ELF-1 (cell line): ENCODE results near the gene FSTL4.

Experiments used
- DNase-seq: peaks from one replicate; pipeline ENCODE4 v3.0.0-alpha.2; 2016; ENCODE audit warnings: low read depth, low spot score

The FSTL4 gene

DNA sequence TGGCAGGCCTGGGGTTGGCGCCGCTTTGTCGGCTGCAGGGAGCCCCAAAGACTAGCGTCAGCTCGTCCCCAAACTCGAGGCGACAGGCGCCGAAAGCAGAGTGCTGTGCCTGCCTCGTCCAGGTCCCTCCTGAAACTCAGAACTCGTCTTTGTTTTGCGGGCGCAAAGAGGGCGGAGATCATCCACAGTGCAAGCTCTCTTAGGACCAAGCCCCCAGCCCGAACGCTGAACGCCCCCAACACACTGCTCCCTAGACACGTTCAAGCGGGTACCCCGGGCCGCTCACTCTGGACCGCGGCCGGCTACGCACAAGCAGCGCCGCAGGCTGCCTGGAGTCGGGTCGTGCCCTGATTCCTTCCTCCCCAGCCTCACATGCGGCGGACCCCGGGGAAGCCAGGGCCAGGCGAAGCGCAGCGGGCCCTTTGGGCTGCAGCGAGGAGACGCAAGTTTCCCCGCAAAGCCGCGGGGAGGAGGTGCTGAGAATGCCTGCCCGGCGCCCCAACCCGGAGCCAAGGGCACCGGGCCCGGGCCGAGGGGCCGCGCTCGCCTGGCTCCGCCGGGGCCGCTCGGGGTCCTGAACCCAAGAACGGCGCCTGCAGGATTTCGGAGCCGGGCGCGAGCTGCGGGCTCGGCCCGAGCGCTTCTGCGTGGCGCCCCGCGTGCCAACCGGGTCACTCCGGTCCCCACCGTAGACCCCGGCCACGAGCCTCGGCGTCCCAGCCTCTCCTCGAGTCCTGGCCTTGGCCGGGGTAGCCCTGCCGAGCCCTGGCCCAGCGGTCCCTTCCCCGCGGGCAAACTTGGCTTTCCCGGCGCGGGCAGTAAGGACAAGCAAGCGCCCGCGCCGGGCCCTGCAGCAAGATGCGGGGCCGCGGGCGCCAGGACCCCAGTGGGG, 738 bp downstream of the FSTL4 start:
- DNase-seq, result peak; percentile 24

DNA sequence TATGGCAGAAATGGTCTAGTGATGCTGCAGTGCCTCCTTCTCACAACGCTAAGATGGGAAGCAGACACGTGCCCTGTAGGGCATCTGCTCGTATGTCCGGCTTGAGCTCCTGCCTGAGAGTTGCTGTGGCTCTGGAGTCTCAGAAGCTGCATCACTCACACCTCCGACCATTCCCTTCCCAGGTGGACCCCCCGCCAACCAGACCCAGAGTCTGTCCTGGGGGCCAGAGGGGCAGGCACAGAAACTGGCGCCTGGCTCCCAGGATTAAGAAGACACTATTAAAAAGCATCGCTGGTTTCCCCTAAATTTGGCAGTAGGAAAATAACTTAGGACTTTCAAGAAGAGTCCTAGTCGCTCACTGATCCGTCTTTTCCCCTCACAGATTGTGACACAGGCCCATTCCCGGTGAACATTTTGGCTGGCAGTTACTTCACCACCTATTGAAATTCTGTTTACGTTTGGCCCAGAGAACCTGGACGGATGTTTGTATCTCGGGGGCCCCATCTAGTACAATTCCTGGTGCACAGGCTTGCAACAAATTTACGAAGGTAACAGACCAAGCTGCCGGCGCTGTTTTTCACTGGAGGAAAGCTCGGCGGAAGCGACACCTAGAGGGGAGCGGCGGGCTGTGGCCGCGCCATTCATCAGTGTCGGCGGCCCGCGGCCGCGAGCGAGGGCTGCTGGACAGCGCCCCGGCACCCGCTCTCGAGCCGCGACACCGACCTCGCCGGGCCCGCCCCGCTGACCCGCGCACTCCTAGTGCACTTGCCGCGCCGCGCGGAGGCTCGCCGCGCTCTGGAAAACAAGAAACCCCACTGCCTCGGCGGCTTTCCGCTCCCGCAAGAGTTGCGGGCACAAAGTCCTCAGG, 1.6 kb downstream of the FSTL4 start:
- peak; percentile 86 for DNase-seq

DNA sequence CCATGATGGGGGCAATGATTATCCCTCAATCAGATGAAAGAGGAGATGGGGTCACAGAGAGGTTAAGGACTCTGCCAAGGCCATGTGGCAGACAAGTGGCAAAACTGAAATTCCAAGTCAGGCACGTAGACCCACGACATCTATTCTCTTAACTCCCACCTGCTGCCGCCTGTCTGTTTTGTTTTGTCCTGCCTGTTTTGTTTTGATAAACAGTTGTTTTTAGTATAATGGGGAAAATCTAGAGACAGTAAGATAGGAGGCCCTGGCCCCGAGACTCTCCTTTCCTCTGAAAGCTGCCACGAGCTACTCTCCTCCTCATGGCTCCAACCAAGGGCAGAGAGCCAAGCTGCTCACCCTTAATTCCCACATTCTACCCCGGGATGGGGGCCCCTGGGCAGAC, 4.9 kb downstream of the FSTL4 start:
- DNase-seq, result no peak

DNA sequence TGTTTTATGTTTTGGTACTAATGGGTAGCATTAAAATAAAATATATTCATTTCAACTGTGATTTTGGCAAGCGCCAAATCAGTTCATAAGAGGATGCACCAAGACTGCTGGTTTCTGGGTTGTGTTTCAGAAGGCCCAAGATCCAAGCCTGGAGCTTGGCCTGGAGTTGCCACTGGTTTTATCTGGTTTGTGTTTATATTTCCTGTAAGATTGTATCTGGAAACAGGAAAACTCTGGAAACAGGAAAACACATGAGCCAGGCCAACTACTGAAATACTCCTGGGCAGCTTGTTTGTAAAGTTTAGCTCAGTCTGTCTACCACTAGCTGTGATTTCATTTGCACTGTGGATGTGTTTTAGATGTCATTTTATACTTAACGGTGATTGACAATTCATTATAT, 5.5 kb downstream of the FSTL4 start:
- DNase-seq, result no peak

DNA sequence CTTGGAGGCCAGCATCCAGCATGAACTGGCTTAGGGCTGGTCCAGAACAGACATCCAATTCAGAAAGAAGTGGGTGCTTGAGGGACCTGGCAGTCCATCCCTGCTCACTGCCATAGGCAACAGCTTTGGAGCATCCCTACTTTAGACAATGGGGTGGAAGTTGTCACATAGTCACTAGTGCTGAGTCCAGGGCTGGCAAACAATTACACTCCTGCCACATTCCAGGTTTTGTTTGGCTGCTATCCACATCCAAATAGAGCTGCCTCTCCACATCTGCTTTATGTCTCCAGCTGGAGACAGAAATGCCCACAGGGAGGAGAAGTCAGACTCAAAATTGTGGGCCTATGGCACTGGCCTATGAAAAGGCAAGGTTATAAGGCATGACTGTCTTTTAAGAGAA, 7.0 kb downstream of the FSTL4 start:
- peak; percentile 25 for DNase-seq

DNA sequence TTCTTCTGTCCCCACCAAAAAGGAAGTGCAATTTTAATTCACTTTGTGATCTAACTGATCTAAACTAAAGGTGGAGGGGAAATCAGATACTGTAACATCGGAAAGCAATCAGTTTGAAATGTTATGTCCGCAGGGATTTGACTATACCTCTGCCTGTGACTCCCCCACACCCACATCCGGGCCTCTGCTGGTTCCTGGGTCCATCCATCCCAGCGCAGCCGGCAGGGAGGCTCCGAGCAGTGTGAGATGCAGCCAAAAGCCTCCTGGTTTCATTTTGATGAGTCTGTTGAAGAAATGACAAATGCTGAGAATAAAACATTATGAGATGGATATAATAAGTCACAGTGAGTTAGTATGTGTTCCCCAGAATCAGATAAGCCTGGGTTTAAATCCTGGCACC, 8.6 kb downstream of the FSTL4 start:
- no peak for DNase-seq

DNA sequence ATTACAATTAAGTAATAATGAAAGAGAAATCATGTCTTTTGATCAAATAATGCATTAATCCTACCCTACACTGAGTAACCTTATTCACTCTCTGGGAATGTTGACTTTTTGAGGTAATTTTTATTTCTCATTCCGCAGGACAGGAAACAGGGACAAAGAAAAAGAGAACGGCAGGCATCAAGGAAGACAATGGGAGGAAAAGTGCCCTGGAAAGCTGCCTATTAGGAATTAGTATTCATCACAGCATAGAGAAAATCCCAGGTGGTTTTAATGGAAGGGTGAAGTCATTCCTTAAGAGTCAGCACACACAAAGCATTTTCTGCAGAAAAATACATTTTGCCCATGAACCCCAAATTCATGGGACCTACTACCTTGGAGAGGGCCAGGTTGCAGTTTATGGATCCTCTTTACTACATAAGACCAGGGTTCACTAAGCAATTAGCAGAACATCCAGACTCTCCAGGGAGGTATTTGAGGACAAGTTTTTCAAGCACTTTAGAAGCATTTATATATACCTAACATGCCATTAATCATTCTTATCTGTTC, 9.4 kb downstream of the FSTL4 start:
- DNase-seq, result no peak

DNA sequence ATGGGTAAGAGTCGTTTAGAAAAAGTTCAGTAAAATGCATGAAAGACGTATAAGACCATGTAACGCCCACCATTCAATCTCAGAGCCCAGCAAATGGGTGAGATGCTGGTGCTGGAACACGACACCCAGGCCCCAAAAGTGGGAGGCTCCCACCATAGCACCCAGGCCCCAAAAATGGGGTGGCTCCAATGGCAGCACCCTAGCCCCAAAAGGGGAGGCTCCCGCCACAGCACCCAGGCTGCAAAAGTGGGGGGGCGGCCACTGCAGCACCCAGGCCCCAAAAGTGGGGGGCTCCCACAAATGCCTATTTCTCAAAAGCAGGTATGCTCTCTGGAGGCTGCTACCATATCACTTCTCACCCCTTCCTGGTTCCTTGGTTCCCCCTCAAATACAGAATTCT, 12.7 kb downstream of the FSTL4 start:
- no peak for DNase-seq

DNA sequence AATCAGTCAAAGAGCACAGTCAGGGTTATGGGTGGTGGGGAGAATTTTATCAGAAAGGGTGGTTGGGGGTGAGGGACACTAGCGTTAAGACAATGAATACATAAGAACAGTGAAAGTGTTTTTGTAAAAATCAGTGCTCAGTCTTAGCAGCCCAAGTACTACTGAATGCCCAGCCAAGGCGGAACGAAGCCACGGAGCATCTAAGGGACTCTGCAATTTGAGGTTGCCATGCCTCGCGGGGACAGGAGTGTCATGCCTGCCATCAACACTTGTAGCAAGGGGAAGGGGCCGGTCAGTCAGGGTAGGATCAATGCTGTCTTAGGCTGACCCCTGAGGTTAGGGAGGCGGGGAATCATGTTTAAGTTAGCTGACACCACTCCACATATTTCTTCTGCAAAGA, 13.3 kb downstream of the FSTL4 start:
- DNase-seq, result no peak

DNA sequence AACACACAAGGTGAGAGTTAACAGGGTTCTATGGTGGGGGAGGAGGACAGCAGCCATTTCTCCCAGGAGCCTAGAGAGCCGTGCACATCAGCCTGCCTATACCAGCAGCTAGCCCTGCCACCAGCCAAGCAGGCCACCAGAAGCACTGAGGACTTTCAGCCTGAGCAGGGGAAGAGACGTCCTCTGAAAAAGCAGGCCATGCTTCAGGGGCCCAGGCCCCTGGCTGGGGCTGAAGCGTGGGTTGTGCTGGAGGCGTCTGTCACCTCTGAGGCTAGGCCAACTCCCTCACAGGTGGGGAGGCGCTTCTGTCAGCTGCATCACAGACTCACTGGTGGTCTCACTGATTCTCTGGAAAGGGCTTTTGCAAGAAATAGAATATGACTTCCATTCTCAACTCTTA, 16.3 kb downstream of the FSTL4 start:
- DNase-seq, result no peak

DNA sequence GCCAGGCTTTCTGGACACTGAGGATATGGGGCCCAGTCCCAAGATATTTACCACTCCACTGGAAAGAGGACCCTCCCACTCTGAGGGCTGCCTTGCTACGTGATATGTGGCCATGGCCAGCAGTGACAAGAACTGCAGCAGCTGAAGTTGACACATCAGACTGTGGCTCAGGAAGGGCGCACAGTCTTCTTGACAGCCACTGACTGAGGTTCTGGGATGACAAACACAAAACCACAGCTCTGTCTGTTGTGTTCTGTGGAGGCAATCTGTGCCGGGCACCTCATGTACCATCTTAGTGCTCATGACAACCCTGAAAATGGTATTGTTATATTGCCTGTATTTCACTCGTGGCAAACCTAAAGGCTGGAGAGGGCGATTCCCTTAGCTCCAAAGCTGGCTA, 16.9 kb downstream of the FSTL4 start:
- no peak for DNase-seq

DNA sequence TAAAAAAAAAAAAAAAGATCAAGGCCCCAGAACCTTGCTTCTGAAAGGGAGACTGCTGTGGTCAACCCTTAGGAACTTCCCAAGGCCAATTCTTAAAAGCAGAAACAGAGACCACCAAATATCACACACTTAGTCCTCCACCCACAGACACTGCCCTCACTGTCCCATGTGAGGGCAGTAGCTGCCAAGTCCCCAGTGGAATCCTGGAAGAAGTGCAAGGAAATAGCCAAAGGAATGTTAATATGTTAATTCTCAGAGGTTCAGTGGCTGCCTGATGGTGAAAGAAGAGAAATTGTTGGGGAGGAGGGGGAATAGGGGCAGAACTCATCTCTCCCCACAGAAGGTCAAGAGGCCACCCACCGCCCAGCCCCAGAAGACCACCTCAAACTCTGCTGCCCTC, 23.1 kb downstream of the FSTL4 start:
- no peak for DNase-seq

DNA sequence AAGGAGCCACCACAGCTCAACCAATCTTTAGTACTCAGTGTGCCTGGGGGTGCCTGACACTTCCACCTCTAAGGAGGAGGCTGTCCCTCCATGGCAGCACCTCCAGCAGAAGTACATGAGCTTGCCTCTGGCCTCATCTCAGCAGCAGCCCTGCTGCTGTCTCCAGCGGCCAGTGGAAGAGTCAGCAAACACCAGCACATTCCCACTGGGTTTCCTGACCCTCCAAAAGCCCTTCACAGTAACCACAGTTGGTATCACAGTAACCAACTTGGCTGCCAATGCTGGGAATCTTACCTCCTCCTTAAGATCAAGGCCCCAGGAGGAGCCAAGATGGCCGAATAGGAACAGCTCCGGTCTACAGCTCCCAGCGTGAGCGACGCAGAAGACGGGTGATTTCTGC, 29.4 kb downstream of the FSTL4 start:
- DNase-seq, result peak; percentile 33

DNA sequence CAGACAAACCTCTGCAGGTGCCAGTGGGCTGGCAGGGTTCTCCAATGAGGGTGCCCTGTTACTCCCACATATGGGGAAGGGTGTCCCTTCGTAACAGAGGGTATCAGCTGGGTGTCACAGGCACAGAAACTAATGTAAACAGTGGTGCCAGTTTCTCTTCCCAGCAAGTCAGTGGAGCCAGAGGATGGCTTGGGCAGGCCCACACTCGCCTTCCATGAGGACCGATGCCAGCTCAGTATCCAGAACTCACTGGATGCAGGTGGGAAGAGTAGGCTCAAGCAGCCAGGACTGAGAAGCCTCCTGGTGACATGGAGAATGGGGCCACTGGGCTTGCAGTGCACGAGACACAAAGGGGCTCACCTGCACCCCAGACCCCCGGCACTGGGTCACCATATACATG, 30.4 kb downstream of the FSTL4 start:
- no peak for DNase-seq

DNA sequence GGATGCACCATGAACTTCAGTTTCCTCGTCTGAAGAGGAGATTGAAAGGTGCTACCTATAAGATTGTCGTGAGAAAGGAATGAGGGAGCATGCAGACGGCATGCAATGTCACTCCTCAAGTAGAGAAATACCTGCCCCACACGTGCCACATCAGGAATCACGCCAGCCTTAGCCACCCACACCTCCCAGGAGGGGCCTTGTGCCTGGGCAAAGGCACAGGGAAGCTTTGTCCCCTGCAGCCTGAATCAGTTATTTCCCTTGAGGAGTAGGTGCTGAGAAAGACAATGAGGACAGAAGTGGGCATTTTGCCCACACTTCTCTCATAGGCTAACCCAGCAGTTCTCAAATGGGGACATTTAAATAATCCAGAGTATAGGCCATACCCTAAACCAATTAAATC, 31.0 kb downstream of the FSTL4 start:
- DNase-seq, result no peak

DNA sequence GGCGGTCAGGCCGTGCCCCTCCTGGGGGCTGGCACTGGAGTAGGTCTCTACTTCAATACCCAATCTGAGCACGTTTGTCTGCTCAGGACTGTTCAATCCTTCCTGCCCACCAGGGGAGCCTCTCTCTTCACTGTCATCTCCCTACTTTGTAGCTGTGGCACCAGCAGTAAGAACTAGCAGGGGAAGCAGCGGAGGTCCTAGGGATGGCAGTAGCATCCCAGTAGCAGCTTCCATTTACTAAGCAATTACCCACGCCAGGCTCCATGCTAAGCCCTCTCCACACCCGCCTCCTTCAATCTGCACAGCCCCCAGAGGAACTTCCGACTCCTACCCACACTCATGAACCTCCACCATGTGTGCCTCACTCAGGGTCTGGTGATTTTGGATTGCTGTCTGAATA, 31.7 kb downstream of the FSTL4 start:
- DNase-seq, result no peak

DNA sequence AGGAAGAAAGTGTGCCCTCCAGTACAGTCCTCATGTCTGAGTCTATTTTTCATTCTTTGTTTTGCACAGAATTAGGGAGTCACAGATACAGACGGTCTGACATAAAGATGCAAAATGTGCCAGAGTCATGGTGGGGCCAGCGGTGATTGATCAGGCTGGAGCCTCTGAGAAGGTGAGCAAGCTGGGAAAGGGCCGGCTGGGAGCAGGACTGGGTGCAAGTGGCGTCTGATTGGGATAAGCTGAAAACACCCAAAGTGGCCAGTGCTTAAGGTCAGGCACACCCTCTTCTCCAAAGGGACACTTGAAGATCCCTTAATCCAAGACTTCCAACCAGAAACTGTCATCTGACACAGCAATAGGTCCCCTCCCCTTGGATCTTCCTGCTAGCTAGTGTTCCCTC, 32.6 kb downstream of the FSTL4 start:
- no peak for DNase-seq

DNA sequence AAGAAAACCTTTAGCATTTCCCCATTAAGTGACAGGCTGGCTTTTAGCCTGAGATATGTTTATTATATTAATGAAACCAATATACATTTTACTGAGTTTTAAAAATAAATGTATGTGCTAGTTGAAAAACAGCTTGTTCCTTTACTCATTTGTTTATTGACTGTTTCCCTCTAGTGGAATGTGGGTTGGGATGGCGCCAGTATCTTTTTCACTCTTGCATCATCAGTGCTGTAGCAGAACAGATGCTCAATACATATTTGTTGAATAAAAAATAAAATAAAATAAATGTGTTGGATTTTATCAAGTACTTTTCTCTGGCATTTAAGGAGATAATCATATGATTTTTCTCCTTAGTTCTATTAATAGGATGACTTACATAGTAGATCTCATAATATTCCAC, 43.0 kb downstream of the FSTL4 start:
- DNase-seq, result no peak

DNA sequence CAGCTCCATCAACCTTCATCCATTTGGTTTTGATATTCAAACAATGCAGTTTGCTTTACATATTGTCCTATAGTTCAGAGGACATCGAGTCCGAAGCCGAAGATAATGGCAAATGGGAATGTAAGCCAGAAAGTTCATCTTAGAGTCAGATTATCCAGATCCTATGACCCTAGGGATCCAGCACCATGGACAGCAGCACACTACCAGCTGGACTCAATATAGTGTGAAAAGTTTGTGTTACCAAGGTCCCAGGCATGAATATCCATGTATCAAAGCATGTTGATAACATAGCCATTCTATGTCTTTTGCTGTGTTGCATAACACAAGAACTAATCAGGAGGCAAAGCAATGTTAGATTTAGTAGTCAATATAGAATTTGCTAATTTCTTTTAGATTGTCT, 46.3 kb downstream of the FSTL4 start:
- no peak for DNase-seq

DNA sequence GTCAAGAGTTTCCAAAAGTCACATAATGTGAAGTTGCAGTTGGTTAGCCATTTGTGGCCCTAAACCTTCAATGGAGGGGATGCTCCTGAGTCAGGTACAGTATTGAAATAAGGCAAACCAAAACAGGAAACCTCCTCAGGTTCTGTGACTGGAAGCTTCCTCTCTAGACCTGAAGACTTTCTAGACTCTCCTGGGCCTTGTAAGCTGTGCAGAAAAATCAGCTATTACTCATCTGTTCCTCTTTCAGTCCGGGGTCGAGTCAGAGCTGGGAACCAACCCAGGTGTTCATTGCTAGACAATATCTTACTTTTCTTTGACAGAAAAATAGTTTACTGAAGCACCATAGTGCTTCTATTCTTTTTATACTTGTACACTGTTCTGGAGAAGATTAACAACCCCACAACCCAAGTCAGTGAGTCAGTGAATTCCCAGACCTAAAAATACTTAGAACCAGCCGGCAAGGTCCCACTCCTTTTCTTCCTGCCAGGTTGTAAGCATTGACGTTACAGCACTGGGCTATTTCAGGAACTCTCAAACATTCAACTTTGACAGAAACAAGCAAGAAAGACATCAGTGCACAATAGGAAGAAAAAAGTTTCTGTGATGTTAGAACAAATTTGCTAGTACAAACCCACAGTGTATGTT, 47.3 kb downstream of the FSTL4 start:
- DNase-seq, result no peak

DNA sequence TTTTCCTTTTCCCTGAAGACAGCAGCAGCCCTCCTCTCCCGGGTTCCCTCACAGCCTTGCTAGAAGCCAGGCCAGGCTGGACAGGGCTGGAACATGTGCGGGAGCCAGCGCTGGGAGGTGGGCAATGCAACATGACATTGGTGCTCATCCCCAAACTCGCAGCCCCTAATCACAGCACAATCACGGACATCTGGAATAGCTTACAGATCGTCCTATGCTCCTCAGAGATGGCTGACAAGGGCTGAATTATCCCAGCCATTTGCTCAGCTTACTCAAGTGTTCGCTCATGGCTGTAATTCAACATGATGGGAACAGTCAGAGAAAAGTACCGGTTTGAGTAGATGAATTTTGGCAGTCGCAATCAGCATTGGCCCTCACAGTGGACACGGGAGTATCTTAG, 49.8 kb downstream of the FSTL4 start:
- DNase-seq, result no peak

DNA sequence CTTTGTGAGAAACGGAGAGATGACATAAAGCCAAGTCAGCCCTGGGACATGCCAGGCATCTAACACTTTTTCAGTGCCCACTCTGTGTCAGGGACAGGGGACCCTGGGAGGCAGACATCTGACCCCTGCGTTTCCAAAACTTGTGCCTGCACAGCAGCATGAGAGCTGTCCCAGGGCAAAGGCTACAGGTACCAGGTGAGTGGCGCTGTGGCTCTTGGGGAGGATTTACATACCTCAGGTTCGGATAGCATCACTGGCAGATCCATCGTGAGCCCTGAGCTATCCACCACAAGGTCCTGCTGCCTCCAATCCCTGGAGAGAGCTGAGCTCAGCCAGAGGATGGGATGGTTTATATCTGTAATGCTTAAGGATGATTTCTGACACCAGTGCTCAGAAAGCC, 52.4 kb downstream of the FSTL4 start:
- DNase-seq, result no peak
